ENCODE data around the gene PAPLN. TPM values are rescaled to one million over a fixed set of nuclear protein-coding genes. Genes with fewer than 3 reads are reported as not detected.

PAPLN gene
- total and polyA plus RNA-seq, 2 of the 8 experiments (the other 6 are each of a cell fraction or from before 2014, with no cell fraction given), result 14.8 to 25.6 TPM

DNA sequence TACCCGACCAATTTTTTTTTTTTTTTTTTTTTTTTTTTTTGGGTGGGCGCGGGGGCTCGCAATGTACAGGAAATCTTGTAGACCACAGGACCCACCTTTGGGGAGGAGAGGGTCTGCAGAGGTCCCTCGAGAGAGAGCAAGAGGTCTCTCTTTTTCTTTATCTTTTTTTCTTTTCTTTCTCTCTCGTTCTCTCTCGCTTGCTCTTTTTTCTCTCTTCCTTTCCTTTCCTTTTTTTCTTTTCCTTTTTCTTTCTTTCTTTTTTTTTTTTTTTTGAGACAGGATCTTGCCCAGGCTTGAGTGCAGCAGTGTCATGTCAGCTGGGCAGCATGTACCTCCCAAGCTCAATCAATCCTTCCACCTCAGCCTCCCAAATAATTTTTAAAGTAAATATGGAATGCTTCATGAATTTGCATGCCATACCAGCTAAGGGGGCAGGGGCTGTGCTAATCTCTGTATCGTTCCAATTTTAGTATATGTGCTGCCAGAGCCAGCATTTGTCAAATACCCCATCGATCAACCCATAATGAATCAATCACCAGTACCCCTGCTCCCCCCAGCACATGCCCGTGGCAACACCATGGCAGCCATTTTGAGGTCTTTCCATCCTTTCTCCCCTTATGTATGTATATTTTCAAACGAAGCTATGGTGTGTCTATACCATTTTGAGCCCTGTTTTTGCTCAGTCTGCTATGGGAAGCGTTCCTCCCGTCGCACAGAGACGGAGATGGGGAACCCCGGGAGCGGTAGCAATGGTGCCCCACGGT is 9.3 kb downstream of the PAPLN start:
- Histone ChIP-seq H2BK20ac (ENCODE audit: low read length) (no peak overlapping the region), H3K27me3 (replicated peaks in 1 of 4; ENCODE audit: control insufficient read depth in 3 of 4, extremely low read depth in 1 of 4, insufficient read depth in 3 of 4, low read length in 3 of 4) (no peaks in the 10 kb centered on the region), H2BK15ac (ENCODE audit: low read length) (no peak overlapping the region), H2BK5ac (ENCODE audit: low read depth, low read length) (no peak overlapping the region), H3K79me2 (ENCODE audit: control insufficient read depth in 1 of 2, insufficient read depth in 2 of 2, low read length in 2 of 2) (peaks cover 0 to 7% of the 10 kb centered on the region in 2 experiments; a peak in 2 of 4 replicates), H3K23ac (ENCODE audit: insufficient read length) (no peak overlapping the region), H3K79me1 (ENCODE audit: low read depth, low read length) (peaks cover 2% of the 10 kb centered on the region; the same call in 1 of the 2 replicates), H4K20me1 (replicated peaks in 1 of 2; ENCODE audit: control insufficient read depth in 1 of 2, insufficient read depth in 2 of 2, low read length in 2 of 2) (no peaks in the 10 kb centered on the region), H3K9me3 (ENCODE audit: insufficient read depth in 2 of 2, low read depth in 1 of 2, low read length in 1 of 2) (no peaks in the 10 kb centered on the region), H2AK5ac (ENCODE audit: low read depth, low read length) (no peak overlapping the region), H3K14ac (ENCODE audit: insufficient read length) (no peak overlapping the region), H2AFZ (ENCODE audit: low read length) (no peak overlapping the region), H2BK12ac (ENCODE audit: low read depth, low read length) (0 out of 2 replicates have a peak overlapping the region, but pooled peaks have one; percentile 17), H3K27ac (ENCODE audit: low read depth, low read length) (no peak overlapping the region), H3K4me1 (replicated peaks in 1 of 4; ENCODE audit: control insufficient read depth in 3 of 4, insufficient read depth in 4 of 4, low read length in 3 of 4) (peaks cover 0 to 7% (median 3%) of the 10 kb centered on the region in 4 experiments; a peak in 4 of 7 replicates), H3K23me2 (ENCODE audit: low read depth, low read length) (no peaks in the 10 kb centered on the region; the same call in 1 of the 2 replicates), H3K36me3 (ENCODE audit: control insufficient read depth in 2 of 4, insufficient read depth in 4 of 4, low read length in 3 of 4) (peaks cover 0 to 3% (median 1%) of the 10 kb centered on the region in 4 experiments; a peak in 2 of 8 replicates), H4K91ac (replicated peaks; ENCODE audit: insufficient read length, low read length) (no peak overlapping the region), H2BK120ac (replicated peaks; ENCODE audit: low read depth, low read length) (no peak overlapping the region), H3K4ac (replicated peaks; ENCODE audit: insufficient read length, low read depth, low read length) (no peak overlapping the region), H4K8ac (ENCODE audit: extremely low read depth, insufficient read depth, low read length) (no peak overlapping the region), H3K9ac (replicated peaks in 1 of 4; ENCODE audit: extremely low read depth in 1 of 4, low read depth in 3 of 4, low read length in 3 of 4) (no peak overlapping the region), H3K56ac (replicated peaks; ENCODE audit: insufficient read length, low read depth, low read length) (no peak overlapping the region), H3K4me2 (ENCODE audit: insufficient read depth in 1 of 2, low read depth in 2 of 2, low read length in 2 of 2) (peak overlapping the region; percentile 61 to 76; a peak in 1 of 4 replicates), H3K18ac (ENCODE audit: extremely low read depth, low read length) (no peak overlapping the region; the same call in 1 of the 2 replicates), H3K4me3 (ENCODE audit: extremely low read depth in 1 of 4, insufficient read depth in 2 of 4, low read depth in 3 of 4, low read length in 4 of 4) (peak overlapping the region in 2 of 4 experiments; percentile 54 to 58; a peak in 3 of 8 replicates), H4K5ac (ENCODE audit: insufficient read length, low read depth, low read length) (no peak overlapping the region)
- ChIA-PET POLR2A (ENCODE audit: partially characterized antibody) (interaction anchor here (0.7 to 1.4 kb wide), 6 partner anchors 9 to 86 kb away, joined by 3 to 4 read pairs (median 3); no protein-coding TSS in a partner anchor), CTCF (ENCODE audit: partially characterized antibody) (interaction anchor here (0.6 to 1.0 kb wide), 2 partner anchors 24 to 170 kb away, joined by 3 read pairs; no protein-coding TSS in a partner anchor)
- DNase-seq (ENCODE audit: low read depth in 1 of 2, low spot score in 2 of 2) (no peak), FAIRE-seq (no peak)
- 80 to 82% methylated on average over 1 to 18 of the region's 18 CpGs for WGBS, 2 experiments (ENCODE audit: extremely low coverage in 1 of 2, insufficient coverage in 1 of 2, insufficient read length in 1 of 2, insufficient replicate concordance in 2 of 2, low coverage in 1 of 2, low lambda C conversion rate in 2 of 2, missing lambda C conversion rate in 1 of 2)
- TF ChIP-seq RBBP5 (IDR thresholded peaks at IDR 0.05; ENCODE audit: borderline replicate concordance, low read depth, low read length), result no peak
- no peak for TF ChIP-seq POLR2AphosphoS5 (IDR thresholded peaks at IDR 0.05; ENCODE audit: low read depth, low read length)
- TF ChIP-seq TAF1 (IDR thresholded peaks at IDR 0.05; ENCODE audit: low read depth, low read length), result no peak
- TF ChIP-seq CTBP2 (IDR thresholded peaks at IDR 0.05; ENCODE audit: borderline replicate concordance, insufficient read depth, insufficient read length, low read length), result no peak
- TF ChIP-seq GTF2F1 (IDR thresholded peaks at IDR 0.05; ENCODE audit: borderline replicate concordance, low read depth, low read length), result no peak
- TF ChIP-seq KDM1A (IDR thresholded peaks at IDR 0.05; ENCODE audit: borderline replicate concordance, low read length), result no peak
- no peak for TF ChIP-seq BACH1 (IDR thresholded peaks at IDR 0.05; ENCODE audit: low read length)

Measured in H1 (cell line).